Caki2 (cell line): ENCODE measurements around the gene CDK11B. TPM values are rescaled to one million over a fixed set of nuclear protein-coding genes. Genes with fewer than 3 reads are reported as not detected.
"Not testable (repeated sequence)": the region's sequence is repeated elsewhere in the genome, so short reads cannot be mapped to it uniquely, and the experiment has no call there.

Source experiments
- DNase-seq: peaks from one replicate; pipeline ENCODE4 v3.0.0-alpha.2; 2015; ENCODE audit warnings: low read depth
- in situ Hi-C: cut with HindIII; loops from 2 replicates; pipeline ENCODE4 v1.10.0; 2016; ENCODE audit warnings: low sequenced_read_pairs, low pct_unique_long_range_greater_than_20kb, mixed read lengths
- total RNA-seq: library from RNA; depleted of rRNA; stranded (reverse); fragments of >200 nt; shearing (Covaris generic); gene quantifications from 2 replicates; pipeline ENCODE4 v1.2.3, GENCODE V29; 2014; ENCODE audit warnings: low replicate concordance

Gene CDK11B
- total RNA-seq, 1 experiment from 2014 or later = 5.5 TPM

GRCh38 chr1:1687846-1688245 lies 29.0 kb upstream of the CDK11B start:
- in situ Hi-C loops = no loop called here
- no peak for DNase-seq

- DNase-seq = no peak
- in situ Hi-C loops = no loop called here
Observed at GRCh38 chr1:1684031-1684681, 25.4 kb upstream of the CDK11B start.

GRCh38 chr1:1683104-1683905 lies 24.5 kb upstream of the CDK11B start:
- in situ Hi-C loops = no loop called here
- DNase-seq = no peak

GRCh38 chr1:1680912-1681273 lies 22.1 kb upstream of the CDK11B start:
- DNase-seq = no peak
- in situ Hi-C loops = no loop called here

- in situ Hi-C loops = no loop called here
- DNase-seq = no peak
Observed at GRCh38 chr1:1680031-1680911, 21.5 kb upstream of the CDK11B start.

- no peak for DNase-seq
- in situ Hi-C loops = no loop called here
Observed at GRCh38 chr1:1678581-1679380, 20.0 kb upstream of the CDK11B start.

- in situ Hi-C loops = no loop called here
- DNase-seq = no peak
Observed at GRCh38 chr1:1677718-1678580, 19.1 kb upstream of the CDK11B start.

- DNase-seq, in situ Hi-C loops: not testable (repeated sequence)
Observed at GRCh38 chr1:1676087-1676486, 17.3 kb upstream of the CDK11B start.

- in situ Hi-C loops, DNase-seq: not testable (repeated sequence)
Observed at GRCh38 chr1:1675218-1675617, 16.4 kb upstream of the CDK11B start.

- DNase-seq, in situ Hi-C loops: not testable (repeated sequence)
Observed at GRCh38 chr1:1674806-1675205, 16.0 kb upstream of the CDK11B start.

- DNase-seq = no peak
- in situ Hi-C loops = no loop called here
Observed at GRCh38 chr1:1672181-1672965, 13.6 kb upstream of the CDK11B start.

GRCh38 chr1:1671365-1672119 lies 12.7 kb upstream of the CDK11B start:
- no peak for DNase-seq
- in situ Hi-C loops = no loop called here

GRCh38 chr1:1670866-1671265 lies 12.1 kb upstream of the CDK11B start:
- in situ Hi-C loops = no loop called here
- DNase-seq = no peak

GRCh38 chr1:1669468-1670440 lies 10.9 kb upstream of the CDK11B start:
- DNase-seq = no peak
- in situ Hi-C loops = no loop called here

GRCh38 chr1:1666526-1666925 lies 7.7 kb upstream of the CDK11B start:
- no peak for DNase-seq
- in situ Hi-C loops = no loop called here
